GM19023 (cell line): ENCODE measurements around the gene HES5.
A peak's percentile ranks its signal among the peaks of the same experiment; 100 is the strongest.
"Not testable (repeated sequence)": the region's sequence is repeated elsewhere in the genome, so short reads cannot be mapped to it uniquely, and the experiment has no call there.

Experiments used
- ATAC-seq: cut with Tn5 transposase; IDR thresholded peaks from one replicate; pipeline ENCODE4 v1.9.1; 2021; ENCODE audit warnings: mild to moderate bottlenecking, moderate library complexity; ENCODE audit not compliant: unreplicated experiment

Gene HES5, protein sequence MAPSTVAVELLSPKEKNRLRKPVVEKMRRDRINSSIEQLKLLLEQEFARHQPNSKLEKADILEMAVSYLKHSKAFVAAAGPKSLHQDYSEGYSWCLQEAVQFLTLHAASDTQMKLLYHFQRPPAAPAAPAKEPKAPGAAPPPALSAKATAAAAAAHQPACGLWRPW

DNA sequence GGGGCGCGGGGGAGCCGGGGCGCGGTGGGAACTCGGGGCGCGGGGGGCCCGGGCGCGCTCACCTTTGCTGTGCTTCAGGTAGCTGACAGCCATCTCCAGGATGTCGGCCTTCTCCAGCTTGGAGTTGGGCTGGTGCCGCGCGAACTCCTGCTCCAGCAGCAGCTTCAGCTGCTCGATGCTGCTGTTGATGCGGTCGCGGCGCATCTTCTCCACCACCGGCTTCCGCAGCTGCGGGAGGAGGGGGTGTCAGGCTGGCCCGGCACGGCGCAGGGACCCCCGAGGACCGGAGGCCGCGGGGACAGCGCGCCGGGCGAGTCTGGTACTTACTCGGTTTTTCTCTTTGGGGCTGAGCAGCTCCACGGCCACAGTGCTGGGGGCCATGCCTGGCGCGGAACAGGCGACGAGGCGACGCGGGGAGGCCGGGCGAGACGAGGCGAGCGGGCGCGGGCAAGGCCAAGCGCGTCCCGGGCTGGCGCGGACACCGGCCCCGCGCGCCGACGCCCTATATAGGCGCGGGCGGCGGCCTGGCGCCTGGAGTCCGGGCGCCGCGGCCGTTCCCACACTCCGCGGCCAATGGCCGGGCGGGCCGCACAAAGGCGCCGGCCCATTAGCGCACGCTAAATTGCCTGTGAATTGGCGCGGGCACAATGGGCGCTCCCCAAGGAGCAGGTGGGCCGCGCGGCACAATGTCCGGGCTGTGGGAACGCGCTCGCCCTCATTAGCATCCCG lies at the start of gene HES5:
TSS of gene HES5 (minus strand) at position 480 of the 729 bp plus-strand sequence. CDS start at position 381, 99 bp downstream.
- ATAC-seq = no peak

DNA sequence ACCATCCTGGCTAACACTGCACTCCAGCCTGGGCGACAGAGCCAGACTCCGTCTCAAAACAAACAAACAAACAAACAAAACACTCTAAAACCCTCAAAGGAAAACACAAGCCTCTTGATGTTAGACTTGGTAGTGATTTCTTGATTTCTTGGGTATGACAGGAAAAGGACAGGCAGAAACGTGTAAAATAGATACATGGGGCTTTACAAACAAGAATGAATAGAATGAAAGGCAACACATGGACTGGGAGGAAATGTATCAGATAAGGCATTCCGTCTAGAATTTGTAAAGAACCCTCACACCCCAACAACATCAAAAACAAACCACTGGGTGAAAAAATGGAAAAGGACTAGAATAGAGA lies 48.7 kb upstream of the HES5 start:
- no peak for ATAC-seq

DNA sequence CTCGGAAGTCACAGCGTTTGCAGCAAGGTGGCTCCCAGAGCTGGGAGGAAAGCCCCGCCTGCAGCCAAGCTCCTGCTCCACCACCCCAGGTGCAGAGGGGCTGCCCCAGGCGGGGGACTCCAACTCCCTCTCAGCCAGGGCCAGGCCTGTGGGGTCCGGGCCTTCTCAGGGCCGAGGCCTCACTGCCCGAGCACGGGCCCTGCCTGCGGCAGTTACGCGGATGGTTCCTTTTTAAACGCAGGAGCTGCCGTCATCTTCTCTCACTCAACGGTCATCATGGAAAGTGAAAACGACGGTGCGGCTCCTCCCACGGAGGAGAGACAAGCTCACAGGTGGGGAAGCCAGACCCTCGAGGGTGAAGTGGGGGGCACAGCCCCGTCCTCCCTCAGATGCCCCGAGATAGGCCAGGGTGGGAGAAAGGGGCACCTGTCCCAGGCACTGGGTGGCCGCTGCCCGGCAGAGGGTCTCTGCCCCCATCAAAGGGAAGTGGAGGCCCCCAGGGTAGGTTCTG lies 47.6 kb upstream of the HES5 start:
- ATAC-seq = peak; percentile 37

DNA sequence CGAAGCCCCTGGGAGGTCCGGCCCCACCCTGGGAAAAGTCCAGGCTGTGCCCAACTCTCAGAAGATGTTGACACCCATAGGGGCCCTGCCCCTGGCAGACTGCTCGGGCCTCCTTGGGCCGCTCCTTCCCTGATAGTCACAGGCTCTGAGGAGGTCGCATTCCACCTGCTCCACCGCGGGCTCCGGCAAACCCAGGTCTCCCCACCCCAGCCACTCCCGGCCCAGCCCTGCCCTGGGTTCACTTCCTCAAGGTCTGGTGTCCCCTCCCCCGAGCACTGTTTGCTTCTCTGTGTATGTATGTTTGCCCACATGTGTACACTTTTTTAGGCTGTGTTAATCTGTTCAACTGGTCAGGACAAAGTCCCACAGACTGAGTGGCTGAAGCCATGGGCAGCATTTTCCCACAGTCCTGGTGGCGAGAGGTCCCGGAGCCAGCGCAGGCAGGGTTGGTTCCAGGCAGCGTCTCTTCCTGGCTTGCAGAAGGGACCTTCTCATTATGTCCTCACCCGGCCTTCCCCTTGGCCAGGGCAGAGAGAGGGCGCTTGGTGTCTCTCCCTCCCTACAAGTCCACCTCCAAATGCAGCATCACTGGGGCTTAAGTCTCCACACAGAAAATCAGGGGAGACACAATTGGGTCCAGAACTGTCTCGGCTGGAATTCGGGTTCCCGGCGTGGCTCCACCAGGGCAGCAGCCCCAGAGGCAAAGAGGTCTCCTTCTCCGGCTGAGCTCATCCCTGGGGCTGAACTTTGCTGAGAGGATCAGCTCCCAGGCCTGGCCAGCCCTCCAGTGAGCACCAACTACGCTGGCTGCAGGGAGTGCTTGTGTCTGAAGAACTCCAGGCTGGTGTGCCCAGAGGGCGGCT lies 46.0 kb upstream of the HES5 start:
- ATAC-seq = no peak

DNA sequence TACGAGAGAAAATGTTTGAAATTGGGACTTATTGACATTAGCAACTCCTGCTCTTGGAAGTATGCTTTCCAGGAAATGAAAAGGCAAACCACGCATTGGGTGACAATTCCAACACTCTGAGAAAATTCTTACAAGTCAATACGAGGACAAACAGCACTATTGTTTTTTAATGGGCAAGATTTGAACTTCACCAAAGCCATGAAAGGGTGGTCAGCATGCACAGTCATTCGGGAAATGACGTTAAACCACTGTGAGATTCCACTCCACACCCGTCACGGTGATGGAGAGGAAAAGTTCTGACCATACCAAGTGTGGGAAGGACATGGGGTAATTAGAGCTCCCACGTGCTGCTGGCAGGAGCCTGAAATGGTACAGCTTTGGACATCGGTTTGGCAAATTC lies 44.3 kb upstream of the HES5 start:
- ATAC-seq = no peak

DNA sequence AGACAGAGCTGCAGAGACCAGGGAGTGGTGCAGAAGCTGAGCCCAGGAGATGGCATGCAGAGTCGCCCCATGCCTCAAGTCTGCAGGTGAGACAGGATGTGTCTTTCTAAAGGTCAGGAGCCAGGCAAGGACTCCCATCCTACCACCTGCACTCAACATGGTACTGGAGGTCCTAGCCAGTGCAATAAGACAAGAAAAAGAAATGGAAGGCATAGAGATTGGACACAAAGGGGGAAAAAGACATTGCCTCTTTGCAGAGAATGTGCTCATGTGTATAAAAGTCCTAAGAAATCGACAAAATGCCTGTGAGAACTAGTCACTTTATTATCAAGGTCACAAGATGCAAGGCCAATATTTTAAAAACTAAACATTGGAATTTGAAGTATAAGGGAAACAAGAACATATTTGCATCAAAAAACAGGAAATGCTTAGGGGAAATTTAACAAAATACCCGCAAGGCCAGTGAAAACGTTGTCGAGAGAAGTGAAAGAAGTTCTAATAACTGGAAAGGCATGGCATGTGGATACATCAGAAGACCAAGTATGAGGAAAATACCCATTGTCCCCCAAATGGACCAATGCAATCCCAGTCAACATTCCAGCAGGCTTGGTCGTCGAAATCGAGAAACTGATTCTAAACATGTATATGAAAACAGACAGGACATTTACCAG lies 43.3 kb upstream of the HES5 start:
- no peak for ATAC-seq

DNA sequence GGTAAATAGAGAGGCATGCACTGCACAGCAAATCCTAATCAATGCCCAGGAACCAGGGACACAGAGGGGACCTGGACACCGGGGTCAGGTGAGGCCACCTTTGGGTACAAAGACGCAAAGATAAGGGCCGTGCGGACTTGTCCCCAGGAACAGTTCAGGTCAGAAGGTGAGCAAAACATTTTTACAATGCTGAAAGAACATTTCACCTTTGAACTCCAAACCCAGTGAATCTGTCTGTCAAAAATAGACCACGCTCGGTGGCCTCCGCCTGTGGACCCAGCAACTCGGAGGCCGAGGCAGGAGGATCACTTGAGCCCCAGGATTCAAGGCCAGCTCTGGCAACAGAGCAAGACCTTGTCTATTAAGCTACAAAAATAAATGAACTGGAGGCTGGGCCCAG lies 41.3 kb upstream of the HES5 start:
- ATAC-seq = no peak

DNA sequence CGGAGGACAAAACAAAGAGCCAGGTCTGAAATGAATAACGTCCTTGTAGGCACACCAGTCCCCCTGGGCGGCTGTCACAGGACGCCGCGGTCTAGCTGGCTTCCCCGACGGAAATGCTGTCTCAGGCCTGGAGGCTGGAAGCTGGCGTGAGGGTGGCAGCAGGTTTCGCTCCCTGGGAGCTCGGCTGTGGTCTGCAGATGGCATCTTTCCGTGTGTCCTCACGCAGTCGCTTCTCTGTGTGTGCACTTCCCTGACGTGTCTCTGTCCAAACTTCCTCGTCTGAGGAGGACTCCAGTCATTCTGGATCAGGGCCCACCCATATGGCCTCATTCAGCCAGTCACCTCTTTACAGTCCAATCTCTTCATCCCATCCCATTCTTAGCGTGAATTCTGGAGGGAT lies 40.3 kb upstream of the HES5 start:
- ATAC-seq = no peak

DNA sequence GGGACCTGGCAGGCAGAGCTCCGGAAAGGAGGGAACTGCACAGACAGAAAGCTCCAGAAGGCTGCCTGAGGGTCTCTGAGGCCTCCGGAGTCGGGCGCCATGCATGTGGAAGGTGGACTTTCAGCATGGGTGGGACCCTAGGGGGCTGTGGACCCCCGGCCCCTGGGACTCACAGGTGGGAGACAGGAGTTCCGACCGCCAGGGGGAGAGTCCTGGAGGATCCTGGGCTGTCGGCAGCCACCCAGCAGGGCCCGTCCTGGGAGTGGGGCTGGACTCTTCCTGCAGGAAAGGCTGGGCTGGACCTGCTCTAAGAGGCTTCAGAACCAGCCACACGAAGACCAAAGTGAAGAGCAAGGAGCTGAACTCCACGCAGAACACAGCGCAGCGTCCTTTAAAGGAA lies 39.6 kb upstream of the HES5 start:
- ATAC-seq = not testable (repeated sequence)

DNA sequence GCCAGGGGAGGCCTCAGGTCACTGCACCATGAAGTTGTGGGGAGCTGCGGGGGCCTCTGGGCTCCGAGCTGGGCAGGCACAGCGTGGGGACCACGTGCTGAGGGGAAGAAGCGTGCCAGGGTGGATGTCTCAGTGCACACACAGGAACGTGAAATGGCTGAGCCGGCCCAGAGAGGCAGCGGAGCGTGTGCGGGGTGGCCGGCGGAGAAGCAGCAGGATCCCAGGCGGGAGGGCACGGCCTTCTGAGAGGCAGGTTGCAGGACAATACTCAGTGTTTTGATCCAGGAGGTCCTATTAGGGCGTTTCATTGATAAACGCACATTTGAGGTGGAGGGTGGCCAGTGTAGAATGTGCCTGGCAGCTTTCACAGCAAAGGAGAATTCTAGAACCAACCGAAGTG lies 39.0 kb upstream of the HES5 start:
- ATAC-seq = no peak

DNA sequence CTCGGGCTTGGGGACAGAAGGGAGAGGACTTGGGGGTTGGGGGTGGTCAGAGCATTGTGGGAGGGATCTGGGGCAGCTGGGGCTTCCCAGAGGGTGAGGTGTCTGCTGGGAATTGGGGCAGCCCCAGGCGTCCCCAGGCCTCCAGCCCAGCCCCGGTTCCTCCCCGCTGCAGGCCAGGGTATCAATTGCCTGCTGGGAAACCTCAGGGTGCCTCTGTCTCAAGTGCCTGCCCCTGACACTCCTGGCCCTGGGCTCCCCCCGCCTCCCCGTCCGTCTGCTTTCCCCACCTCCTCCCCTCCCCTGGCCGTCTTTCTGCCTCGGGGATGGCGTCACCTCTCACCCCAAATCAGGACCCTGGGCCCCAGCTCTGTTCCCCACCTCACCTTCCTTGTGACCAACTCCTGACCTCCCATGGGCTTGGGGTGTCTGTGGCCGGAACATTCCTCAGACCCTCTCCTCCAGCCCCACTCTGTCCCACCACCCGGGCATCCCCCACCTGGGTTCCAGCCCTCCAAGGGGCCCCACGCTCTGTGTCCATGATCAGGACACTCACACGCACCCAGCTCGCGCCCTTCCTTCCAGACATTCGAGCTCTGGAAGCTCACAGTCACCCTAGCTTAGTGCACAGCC lies 38.2 kb upstream of the HES5 start:
- ATAC-seq = not testable (repeated sequence)

DNA sequence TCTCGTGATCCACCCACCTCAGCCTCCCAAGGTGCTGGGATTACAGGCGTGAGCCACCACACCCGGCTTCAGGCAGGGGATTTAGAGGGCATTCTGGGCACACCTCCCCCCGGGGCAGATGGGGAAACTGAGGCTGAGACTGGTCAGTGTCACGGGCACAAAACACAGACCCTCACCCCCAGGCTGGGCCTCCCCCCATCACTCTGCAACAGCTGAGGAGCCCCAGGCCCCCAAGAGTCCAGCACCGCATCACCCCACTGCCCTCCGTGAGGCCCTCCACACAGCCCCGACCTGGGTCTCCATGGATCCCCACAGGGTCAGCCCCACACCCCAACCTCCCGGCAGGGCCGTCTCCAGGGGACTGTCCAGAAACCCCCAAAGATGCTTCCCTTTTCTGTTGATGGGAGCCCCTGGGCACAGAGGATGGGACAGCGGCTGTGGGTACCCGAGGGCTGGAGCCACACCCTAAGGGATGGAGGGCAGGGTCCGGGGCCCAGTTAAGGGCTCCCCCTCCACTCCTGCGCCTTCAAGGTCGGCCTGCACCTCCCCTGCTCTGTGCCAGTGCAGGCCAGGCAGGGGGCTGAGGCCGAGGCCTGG lies 37.1 kb upstream of the HES5 start:
- ATAC-seq = no peak

DNA sequence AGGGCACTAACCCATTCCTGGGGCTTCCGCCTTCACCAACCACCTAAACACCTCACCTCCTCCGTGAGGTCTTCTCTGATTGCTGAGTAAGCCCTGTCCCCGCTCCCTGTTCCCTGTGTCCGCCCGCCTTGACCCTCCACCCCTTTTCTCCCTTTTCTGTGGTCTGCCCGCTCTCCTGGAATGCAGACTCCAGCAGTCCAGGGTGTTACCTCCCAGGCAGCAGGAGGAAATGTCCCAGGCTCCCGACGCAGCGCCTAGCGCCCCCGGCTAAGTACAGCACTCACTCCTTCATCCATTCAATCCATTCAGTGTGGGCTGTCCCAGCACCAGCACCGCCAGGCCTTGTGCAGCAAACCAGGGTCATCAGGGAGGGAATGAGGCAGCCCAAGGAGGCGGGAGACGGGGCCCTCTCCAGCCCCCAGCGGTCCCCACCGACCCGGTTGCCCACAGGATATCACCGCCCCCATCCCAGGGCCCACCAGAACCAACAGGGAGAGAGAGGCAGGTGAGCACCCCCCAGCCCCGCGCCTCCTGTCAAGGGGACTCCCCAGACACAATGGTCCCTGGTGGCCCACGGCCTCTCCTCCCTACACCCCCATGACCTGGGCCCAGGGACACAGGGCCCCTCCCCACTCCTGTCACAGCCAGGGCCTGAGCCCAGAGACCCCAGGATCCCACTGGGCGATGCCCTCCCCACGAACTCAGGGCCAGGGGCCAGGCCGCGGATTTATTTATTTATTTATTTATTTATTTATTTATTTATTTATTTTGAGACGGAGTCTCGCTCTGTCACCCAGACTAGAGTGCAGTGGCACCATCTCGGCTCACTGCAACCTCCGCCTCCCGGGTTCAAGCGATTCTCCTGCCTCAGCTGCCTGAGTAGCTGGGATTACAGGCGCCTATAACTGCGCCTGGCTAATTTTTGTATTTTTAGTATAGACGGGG lies 36.3 kb upstream of the HES5 start:
- ATAC-seq = no peak

DNA sequence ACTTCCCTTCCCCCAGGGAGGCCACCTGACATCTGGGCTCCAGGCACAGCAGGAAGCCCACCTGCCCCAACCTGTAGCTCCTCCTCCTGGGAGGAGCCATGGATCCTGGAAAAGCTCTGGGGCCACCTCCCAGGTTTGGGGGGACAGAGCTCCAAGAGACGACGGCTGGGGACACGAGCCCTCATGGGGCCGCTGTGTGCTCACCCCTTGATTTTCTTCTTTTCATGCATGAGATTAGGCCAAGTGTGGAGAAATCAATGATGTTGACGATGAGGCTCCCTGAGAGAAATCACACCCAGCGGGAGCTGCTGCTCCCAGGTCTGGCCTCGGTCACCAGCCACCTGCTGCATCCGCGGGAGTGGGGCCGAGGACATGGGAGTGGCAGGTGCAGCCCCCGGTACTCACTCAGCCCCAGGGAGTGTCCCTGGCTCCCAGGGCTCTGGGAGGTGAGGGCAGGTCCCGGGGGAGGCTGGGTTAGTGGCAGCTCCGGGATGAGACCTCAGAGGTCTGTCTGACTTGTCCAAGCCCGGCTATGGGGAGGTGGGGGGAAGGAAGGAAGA lies 34.8 kb upstream of the HES5 start:
- ATAC-seq = no peak

DNA sequence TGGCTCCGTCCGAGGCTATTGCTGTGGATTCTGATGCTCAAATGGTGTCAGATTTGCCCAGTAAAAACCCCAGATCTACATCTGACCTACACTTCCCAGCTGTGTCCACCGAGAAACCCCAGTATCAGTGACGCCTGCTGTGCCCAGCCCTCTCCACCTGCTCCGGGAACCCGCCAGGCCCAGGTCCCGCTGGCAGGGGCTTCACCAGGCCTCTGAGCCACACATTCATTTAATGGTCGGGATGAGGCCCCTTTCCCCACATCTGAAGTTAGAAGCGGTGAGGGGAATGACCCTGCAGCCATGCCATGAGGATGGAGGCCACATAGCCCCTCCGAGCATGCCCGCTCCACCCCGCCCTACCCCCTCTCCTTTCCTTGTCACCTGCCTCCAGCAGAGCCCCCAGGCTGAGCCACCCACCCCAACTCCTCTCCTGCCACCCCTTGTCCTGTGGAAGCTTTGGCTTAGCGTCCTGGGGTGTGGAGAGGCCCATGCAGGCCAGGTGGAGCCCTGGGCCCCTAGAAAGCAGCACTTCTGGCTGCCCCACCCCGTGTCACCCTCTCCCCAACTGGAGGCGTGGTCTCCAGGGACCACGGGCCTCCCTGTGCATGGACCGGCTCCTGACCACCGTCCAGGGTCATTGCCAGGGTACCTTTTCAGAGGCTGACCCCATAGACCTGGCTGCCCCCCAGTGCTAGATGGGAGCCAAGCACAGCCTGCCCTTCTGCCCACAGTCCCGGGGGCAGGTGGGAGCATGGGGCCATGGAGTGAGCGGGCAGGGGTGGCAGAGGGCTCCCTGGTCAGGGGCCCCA lies 34.1 kb upstream of the HES5 start:
- no peak for ATAC-seq

DNA sequence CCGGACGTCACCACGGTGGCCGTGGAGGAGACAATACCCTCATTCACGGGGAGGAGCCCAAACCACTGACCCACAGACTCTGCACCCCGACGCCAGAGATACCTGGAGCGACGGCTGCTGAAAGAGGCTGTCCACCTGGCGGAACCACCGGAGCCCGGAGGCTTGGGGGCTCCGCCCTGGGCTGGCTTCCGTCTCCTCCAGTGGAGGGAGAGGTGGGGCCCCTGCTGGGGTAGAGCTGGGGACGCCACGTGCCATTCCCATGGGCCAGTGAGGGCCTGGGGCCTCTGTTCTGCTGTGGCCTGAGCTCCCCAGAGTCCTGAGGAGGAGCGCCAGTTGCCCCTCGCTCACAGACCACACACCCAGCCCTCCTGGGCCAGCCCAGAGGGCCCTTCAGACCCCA lies 33.1 kb upstream of the HES5 start:
- ATAC-seq = no peak

DNA sequence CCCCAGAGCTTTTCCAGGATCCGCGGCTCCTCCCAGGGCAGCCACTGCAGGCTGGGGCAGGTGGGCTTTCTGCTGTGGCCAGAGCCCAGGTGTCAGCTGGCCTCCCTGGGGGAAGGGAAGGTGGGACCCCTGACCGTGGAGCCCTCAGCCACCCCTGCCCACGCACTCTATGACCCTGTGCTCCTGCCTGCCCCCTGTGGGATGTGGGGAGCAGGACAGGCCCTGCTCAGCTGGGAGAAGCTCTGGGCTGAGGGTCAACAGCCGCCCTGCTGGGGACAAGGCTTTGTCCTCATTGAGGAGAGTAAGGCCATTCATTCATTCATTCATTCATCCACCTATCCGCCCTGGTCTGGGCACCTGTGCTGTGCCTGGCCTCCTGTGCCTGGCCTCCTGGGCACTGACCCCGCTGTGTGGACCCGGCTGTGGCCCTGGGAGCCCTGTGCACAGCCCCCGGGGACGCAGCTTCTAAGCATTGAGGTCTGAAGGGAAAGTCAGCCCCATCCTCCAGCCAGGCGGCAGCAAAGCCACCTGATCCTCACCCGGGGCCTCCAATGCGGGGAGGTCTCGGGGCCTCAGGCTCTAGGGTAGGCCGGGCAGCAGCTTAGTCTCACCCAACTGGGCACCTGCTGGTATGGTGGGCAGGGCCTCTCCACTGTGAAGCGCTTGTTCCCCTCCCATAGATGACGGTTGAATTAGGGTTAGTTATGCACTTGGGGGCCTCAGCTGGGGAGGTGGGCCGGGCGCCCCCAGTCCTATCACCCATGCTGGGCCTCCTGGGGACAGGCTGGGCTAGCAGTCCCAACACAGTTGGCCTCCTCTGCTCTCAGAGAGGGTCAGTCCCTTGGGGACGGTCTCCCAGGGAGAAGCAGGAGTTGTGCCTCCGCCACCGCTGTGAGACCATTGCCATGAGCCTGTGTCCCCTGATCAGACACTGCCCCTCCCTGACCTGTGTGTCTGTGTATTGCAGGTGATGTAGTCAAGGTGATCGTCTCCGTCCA lies 32.1 kb upstream of the HES5 start:
- ATAC-seq = no peak
